AG09309 (cell line): ENCODE measurements around the gene OSMR.

Experiments used
- DNase-seq: peaks from one replicate; pipeline ENCODE4 v3.0.0-alpha.2; 2010; ENCODE audit warnings: low read depth
- H3K4me3 ChIP-seq: 2 replicates; pipeline ENCODE4 v1.5.1; 2011; ENCODE audit warnings: mild to moderate bottlenecking, low read depth, low read length, moderate library complexity; ENCODE audit not compliant: control insufficient read depth
- TF ChIP-seq, protein P1 (sequence below): IDR thresholded peaks from 2 replicates; pipeline ENCODE4 v1.5.1; 2011; ENCODE audit warnings: mild to moderate bottlenecking, low read depth, low read length, inconsistent platforms; ENCODE audit not compliant: insufficient read depth, control insufficient read depth; ENCODE audit errors: missing control alignments

Gene OSMR

DNA sequence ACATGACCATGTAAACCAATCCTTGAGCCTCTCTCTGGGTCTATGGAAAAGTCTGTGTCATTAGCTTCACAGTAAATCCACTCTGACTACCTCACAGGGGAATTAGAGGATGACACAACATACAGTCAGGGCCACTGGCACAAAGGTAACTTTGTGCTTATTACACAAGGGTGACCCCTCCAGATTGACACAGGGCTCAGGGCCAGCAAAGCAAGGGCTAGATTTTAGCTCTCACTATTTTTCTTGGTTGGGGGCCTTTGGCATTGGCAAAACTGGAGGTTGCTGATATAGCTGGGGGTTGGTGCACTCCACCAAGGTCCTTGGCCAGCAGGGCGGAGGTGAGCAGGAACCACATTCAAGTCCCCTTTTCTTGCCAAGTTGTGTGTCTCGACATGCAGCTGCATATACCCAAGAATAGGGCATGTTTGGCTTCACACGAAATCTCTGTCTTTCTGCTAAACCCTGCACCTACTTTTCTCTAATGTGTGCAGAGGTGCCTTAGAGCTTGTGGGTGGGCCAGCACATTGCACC, 15.2 kb upstream of the OSMR start:
- DNase-seq, result no peak
- TF ChIP-seq, protein P1, sequence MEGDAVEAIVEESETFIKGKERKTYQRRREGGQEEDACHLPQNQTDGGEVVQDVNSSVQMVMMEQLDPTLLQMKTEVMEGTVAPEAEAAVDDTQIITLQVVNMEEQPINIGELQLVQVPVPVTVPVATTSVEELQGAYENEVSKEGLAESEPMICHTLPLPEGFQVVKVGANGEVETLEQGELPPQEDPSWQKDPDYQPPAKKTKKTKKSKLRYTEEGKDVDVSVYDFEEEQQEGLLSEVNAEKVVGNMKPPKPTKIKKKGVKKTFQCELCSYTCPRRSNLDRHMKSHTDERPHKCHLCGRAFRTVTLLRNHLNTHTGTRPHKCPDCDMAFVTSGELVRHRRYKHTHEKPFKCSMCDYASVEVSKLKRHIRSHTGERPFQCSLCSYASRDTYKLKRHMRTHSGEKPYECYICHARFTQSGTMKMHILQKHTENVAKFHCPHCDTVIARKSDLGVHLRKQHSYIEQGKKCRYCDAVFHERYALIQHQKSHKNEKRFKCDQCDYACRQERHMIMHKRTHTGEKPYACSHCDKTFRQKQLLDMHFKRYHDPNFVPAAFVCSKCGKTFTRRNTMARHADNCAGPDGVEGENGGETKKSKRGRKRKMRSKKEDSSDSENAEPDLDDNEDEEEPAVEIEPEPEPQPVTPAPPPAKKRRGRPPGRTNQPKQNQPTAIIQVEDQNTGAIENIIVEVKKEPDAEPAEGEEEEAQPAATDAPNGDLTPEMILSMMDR, result no peak
- H3K4me3 ChIP-seq, result no peak overlapping the region

DNA sequence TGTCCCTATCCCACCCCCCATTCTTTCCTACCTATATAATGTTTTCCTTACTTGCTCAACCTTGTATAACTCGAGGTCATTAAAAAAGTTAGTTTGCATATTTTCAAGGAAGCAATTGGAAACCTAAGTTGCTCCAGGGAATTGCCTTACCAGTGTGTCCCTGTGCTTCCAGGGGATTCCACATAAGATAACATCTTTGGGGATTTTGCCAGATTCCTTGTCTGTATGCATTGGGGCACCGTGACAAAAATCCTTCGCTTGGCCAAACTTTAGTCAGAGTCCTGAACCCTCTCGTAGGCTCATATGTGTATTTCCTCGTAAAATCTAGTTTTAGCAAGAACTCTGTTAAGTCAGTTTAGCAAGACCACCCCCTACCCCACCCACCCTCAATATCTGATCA, 14.7 kb upstream of the OSMR start:
- no peak for DNase-seq
- H3K4me3 ChIP-seq, result no peak overlapping the region
- TF ChIP-seq, protein P1, result no peak

DNA sequence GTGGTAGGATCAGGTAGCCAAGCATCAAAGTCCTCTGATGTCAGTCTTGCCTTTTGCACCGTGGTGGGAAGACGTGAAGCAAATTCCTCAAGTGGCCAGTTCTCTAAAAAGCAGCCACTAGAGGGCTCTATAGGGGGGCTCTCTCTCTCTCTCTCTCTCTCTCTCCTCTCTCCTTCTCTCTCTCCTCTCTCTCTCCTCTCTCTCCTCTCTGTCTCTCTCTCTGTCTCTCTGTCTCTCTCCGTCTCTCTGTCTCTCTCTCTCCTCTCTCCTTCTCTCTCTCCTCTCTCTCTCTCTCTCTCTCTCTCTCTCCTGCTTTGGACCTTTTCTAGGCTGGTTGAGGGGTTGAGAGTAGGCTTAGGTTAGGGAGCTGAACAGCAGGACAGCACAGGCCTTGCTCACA, 13.9 kb upstream of the OSMR start:
- no peak overlapping the region for H3K4me3 ChIP-seq
- no peak for DNase-seq
- TF ChIP-seq, protein P1, result peak; percentile 63

DNA sequence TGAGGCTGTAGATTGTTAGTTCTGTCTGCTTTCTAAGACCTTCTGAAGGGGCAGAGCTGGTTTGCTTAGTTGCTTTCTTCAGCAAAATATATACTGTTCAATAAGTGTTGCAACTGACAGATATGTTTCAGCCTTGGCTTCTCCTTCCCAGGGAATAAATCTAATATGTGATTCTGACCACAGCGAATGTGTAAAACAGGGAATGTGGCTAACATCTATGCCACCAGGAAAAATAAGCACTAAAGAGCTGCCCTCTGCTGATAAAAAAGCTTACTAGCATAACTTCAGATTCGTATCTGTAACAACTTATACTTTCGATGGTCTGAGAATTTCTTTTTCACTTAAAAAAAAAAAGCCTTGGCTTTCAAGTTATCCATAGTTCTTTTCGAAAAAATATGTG, 13.0 kb upstream of the OSMR start:
- no peak for DNase-seq
- no peak overlapping the region for H3K4me3 ChIP-seq
- TF ChIP-seq, protein P1, result no peak

DNA sequence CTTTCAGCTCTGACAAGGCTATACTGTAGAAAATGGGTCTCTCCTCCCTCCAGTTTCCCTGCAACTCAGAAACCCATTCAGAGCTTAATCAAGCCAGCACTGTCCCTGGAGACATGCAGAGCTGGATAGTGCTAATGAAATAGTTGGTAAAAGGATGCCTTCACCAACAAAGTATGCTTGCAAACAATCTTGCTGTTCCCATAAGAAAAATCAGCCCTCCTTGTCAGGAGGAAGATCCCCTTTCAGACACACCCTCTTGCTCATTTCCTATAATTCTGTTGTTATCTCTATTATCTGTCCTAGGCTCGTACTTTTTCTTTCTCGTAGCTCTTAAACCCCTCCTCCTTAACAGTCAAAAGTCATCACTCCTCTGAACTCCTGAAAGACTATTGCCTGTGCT, 9.9 kb upstream of the OSMR start:
- TF ChIP-seq, protein P1, result no peak
- DNase-seq, result no peak
- no peak overlapping the region for H3K4me3 ChIP-seq

DNA sequence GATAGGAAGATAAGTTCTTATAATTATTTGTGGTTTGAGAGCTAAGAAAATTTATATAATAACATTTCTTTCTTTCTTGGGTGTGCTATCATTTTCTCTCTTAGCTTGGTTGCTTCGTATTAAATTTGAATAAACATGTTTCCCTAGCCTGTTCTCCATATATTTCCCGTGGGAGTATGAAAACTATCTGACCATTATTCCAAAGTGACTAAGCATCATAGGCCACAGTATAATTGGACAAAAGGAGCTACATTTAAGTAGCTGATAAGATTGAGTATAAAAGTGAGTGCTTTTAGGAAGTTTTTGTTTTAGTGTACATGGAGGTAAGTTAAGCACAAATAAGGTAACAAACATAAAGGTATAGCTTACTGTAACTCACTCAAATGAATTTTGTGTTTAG, 8.4 kb upstream of the OSMR start:
- TF ChIP-seq, protein P1, result no peak
- no peak overlapping the region for H3K4me3 ChIP-seq
- DNase-seq, result no peak

DNA sequence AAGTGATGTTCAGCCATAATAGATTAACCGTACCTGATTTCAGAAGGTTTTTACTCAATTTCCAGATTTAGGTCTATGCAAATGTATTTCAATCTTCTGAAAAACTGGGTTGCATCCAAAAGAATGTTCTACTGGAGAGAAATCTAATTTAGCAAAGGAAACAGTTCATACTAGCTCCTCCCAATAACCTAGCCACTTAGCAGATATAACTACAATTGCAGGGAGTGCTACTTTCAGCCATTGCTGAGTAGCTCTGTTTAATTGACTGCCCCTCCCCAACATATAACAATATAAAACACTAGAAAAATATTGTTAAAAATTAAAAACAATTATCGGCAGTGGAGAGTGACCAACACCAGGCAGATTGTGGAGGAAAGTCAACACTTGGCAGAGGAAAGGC, 7.9 kb upstream of the OSMR start:
- TF ChIP-seq, protein P1, result no peak
- no peak overlapping the region for H3K4me3 ChIP-seq
- DNase-seq, result no peak
